Muscle of arm (tissue), 12 donors: Measurements from ENCODE around the gene HLA-DQB1. TPM values are rescaled to one million over a fixed set of nuclear protein-coding genes. Genes with fewer than 3 reads are reported as not detected.
"Not testable (repeated sequence)": the region's sequence is repeated elsewhere in the genome, so short reads cannot be mapped to it uniquely, and the experiment has no call there.

Experiments used
- DNase-seq: peaks from one replicate; pipeline ENCODE4 v3.0.0-alpha.2; 2013
- polyA plus RNA-seq, 12 donors: library from polyadenylated mRNA; unstranded; fragments of 120-200 nt; gene quantifications; one replicate each; pipeline ENCODE4 v1.2.1, GENCODE V29; 2013; ENCODE audit not compliant: insufficient read length in 12 of 12

HLA-DQB1 gene
- polyA plus RNA-seq, 12 donors: 1.4 to 16.0 (median 3.7) TPM; not detected in 1

- peak; percentile 15 for DNase-seq
Measured at GRCh38 chr6:32664827-32665362, 1.6 kb downstream of the HLA-DQB1 start.

GRCh38 chr6:32664354-32664753 is 2.1 kb downstream of the HLA-DQB1 start:
- no peak for DNase-seq

GRCh38 chr6:32662836-32663235 is 3.6 kb downstream of the HLA-DQB1 start:
- DNase-seq: no peak

GRCh38 chr6:32662099-32662498 is 4.4 kb downstream of the HLA-DQB1 start:
- DNase-seq: no peak

- no peak for DNase-seq
Measured at GRCh38 chr6:32659856-32660595, 6.4 kb downstream of the HLA-DQB1 start.

- no peak for DNase-seq
Measured at GRCh38 chr6:32658268-32658897, 8.1 kb downstream of the HLA-DQB1 start.

- DNase-seq: not testable (repeated sequence)
Measured at GRCh38 chr6:32657819-32658218, 8.6 kb downstream of the HLA-DQB1 start.

- not testable (repeated sequence) for DNase-seq
Measured at GRCh38 chr6:32657329-32657728, 9.1 kb downstream of the HLA-DQB1 start.

GRCh38 chr6:32655203-32655710 is 11.2 kb downstream of the HLA-DQB1 start:
- no peak for DNase-seq

- no peak for DNase-seq
Measured at GRCh38 chr6:32645047-32645703, 21.3 kb downstream of the HLA-DQB1 start.

- DNase-seq: no peak
Measured at GRCh38 chr6:32643904-32644303, 22.6 kb downstream of the HLA-DQB1 start.

- no peak for DNase-seq
Measured at GRCh38 chr6:32642720-32643106, 23.7 kb downstream of the HLA-DQB1 start.

GRCh38 chr6:32641785-32642719 is 24.4 kb downstream of the HLA-DQB1 start:
- DNase-seq: not testable (repeated sequence)

- no peak for DNase-seq
Measured at GRCh38 chr6:32641122-32641521, 25.3 kb downstream of the HLA-DQB1 start.

GRCh38 chr6:32639440-32640394 is 26.7 kb downstream of the HLA-DQB1 start:
- DNase-seq: no peak

GRCh38 chr6:32638532-32639219 is 27.8 kb downstream of the HLA-DQB1 start:
- DNase-seq: no peak

GRCh38 chr6:32637883-32638282 is 28.6 kb downstream of the HLA-DQB1 start:
- no peak for DNase-seq

GRCh38 chr6:32637219-32637880 is 29.1 kb downstream of the HLA-DQB1 start, which contains the start of gene HLA-DQA1:
Gene HLA-DQA1, plus strand, starts transcription at chr6:32637406. Its CDS starts 53 bp downstream, at chr6:32637459.
- DNase-seq: peak; percentile 2
